H9 (cell line): Measurements from ENCODE around the gene UGT2B15. TPM values are rescaled to one million over a fixed set of nuclear protein-coding genes. Genes with fewer than 3 reads are reported as not detected.
A peak's percentile ranks its signal among the peaks of the same experiment; 100 is the strongest.
"Not testable (repeated sequence)": the region's sequence is repeated elsewhere in the genome, so short reads cannot be mapped to it uniquely, and the experiment has no call there.

Experiments used
- DNase-seq: peaks from one replicate; pipeline ENCODE4 v3.0.0-alpha.2; 2017
- H2AFZ ChIP-seq: one replicate; pipeline ENCODE4 v1.6.1; 2013; ENCODE audit warnings: mild to moderate bottlenecking, low read length, control low read depth, moderate library complexity
- H2AK5ac ChIP-seq: 2 replicates; pipeline ENCODE4 v1.6.1; 2013; ENCODE audit warnings: low read length, control low read depth, mixed read lengths; ENCODE audit not compliant: insufficient read length
- H2BK120ac ChIP-seq: one replicate; pipeline ENCODE4 v1.6.1; 2013; ENCODE audit warnings: low read depth, mild to moderate bottlenecking, low read length, control low read depth, inconsistent platforms; ENCODE audit not compliant: poor library complexity, severe bottlenecking
- H2BK12ac ChIP-seq: 2 replicates; pipeline ENCODE4 v1.6.1; 2013; ENCODE audit warnings: low read length, control low read depth, mixed read lengths, low read depth; ENCODE audit not compliant: insufficient read length
- H2BK15ac ChIP-seq: 2 replicates; pipeline ENCODE4 v1.6.1; 2013; ENCODE audit warnings: low read depth, low read length, control low read depth
- H2BK20ac ChIP-seq: one replicate; pipeline ENCODE4 v1.6.1; 2013; ENCODE audit warnings: low read depth, mild to moderate bottlenecking, low read length, control low read depth, inconsistent platforms; ENCODE audit not compliant: poor library complexity, severe bottlenecking
- H2BK5ac ChIP-seq: 2 replicates; pipeline ENCODE4 v1.6.1; 2013; ENCODE audit warnings: low read length, control low read depth, mixed read lengths; ENCODE audit not compliant: insufficient read length
- H3K14ac ChIP-seq: 2 replicates; pipeline ENCODE4 v1.6.1; 2013; ENCODE audit warnings: low read length, control low read depth; ENCODE audit not compliant: insufficient read depth
- H3K18ac ChIP-seq: 2 replicates; pipeline ENCODE4 v1.6.1; 2013; ENCODE audit warnings: low read depth, mild to moderate bottlenecking, mixed read lengths, low read length, control low read depth; ENCODE audit not compliant: insufficient read length
- H3K23ac ChIP-seq: 2 replicates; pipeline ENCODE4 v1.6.1; 2013; ENCODE audit warnings: low read length, control low read depth, mixed read lengths, low read depth; ENCODE audit not compliant: insufficient read length
- H3K23me2 ChIP-seq: 2 replicates; pipeline ENCODE4 v1.6.1; 2013; ENCODE audit warnings: low read depth, mild to moderate bottlenecking, mixed read lengths, low read length, control low read depth; ENCODE audit not compliant: insufficient read length, poor library complexity, severe bottlenecking
- H3K27ac ChIP-seq: 2 replicates; pipeline ENCODE4 v1.5.1; 2013; ENCODE audit warnings: low read length, control low read depth, mixed read lengths, low read depth; ENCODE audit not compliant: insufficient read length
- H3K27me3 ChIP-seq: 2 replicates; pipeline ENCODE4 v1.6.1; 2013; ENCODE audit warnings: low read length, control low read depth, inconsistent platforms; ENCODE audit not compliant: insufficient read depth
- H3K4ac ChIP-seq: 2 replicates; pipeline ENCODE4 v1.6.1; 2013; ENCODE audit warnings: low read depth, mild to moderate bottlenecking, control low read depth, inconsistent platforms, low read length, moderate library complexity
- H3K4me1 ChIP-seq: 2 replicates; pipeline ENCODE4 v1.6.1; 2013; ENCODE audit warnings: low read length, control low read depth, inconsistent platforms; ENCODE audit not compliant: insufficient read depth
- H3K4me2 ChIP-seq: 2 replicates; pipeline ENCODE4 v1.6.1; 2013; ENCODE audit warnings: low read length, control low read depth, mixed read lengths; ENCODE audit not compliant: insufficient read length, insufficient read depth
- H3K56ac ChIP-seq: 2 replicates; pipeline ENCODE4 v1.6.1; 2013; ENCODE audit warnings: low read depth, mild to moderate bottlenecking, mixed read lengths, low read length, control low read depth; ENCODE audit not compliant: insufficient read length
- H3K79me1 ChIP-seq: 2 replicates; pipeline ENCODE4 v1.6.1; 2013; ENCODE audit warnings: low read depth, mild to moderate bottlenecking, moderate library complexity, low read length, control low read depth, inconsistent platforms; ENCODE audit not compliant: insufficient read depth, poor library complexity, severe bottlenecking
- H3K79me2 ChIP-seq: 2 replicates; pipeline ENCODE4 v1.6.1; 2013; ENCODE audit warnings: low read length, control low read depth, inconsistent platforms; ENCODE audit not compliant: insufficient read depth
- H3K9ac ChIP-seq: 2 replicates; pipeline ENCODE4 v1.6.1; 2013; ENCODE audit warnings: low read length, control low read depth, mixed read lengths; ENCODE audit not compliant: insufficient read length; ENCODE audit errors: extremely low read depth
- H3K9me3 ChIP-seq: one replicate; pipeline ENCODE4 v1.6.1; 2013; ENCODE audit warnings: low read depth, low read length, inconsistent platforms; ENCODE audit not compliant: control insufficient read depth
- H3T11ph ChIP-seq: one replicate; pipeline ENCODE4 v1.6.1; 2013; ENCODE audit warnings: mild to moderate bottlenecking, low read length, control low read depth, inconsistent platforms
- H4K20me1 ChIP-seq: one replicate; pipeline ENCODE4 v1.6.1; 2013; ENCODE audit not compliant: control insufficient read depth, insufficient read length, insufficient read depth
- H4K5ac ChIP-seq: 2 replicates; pipeline ENCODE4 v1.6.1; 2013; ENCODE audit warnings: low read depth, mild to moderate bottlenecking, mixed read lengths, low read length, control low read depth; ENCODE audit not compliant: insufficient read length
- H4K8ac ChIP-seq: replicated peaks from 2 replicates; pipeline ENCODE4 v1.6.1; 2013; ENCODE audit warnings: low read length, control low read depth, mixed read lengths, low read depth; ENCODE audit not compliant: insufficient read length
- H4K91ac ChIP-seq: 2 replicates; pipeline ENCODE4 v1.6.1; 2013; ENCODE audit warnings: low read depth, mild to moderate bottlenecking, moderate library complexity, mixed read lengths, low read length, control low read depth; ENCODE audit not compliant: insufficient read length
- H3K27ac Mint-ChIP-seq, 3 experiments: 2 replicates in 2 of 3; 3 replicates in 1 of 3; pipeline ENCODE4 v1.8.0; 2020 to 2021; ENCODE audit warnings: mixed read lengths in 3 of 3, mild to moderate bottlenecking in 1 of 3, moderate library complexity in 1 of 3
- H3K27me3 Mint-ChIP-seq: 2 replicates; pipeline ENCODE4 v1.8.0; 2021; ENCODE audit warnings: low read depth, mild to moderate bottlenecking, moderate library complexity, mixed read lengths
- H3K36me3 Mint-ChIP-seq, 3 experiments: 2 replicates in 2 of 3; 3 replicates in 1 of 3; pipeline ENCODE4 v1.8.0; 2020 to 2021; ENCODE audit warnings: low read depth in 3 of 3, mixed read lengths in 3 of 3; ENCODE audit not compliant: insufficient read depth in 1 of 3
- H3K4me1 Mint-ChIP-seq, 2 experiments: 2 replicates each; pipeline ENCODE4 v1.8.0; 2020; ENCODE audit warnings: mixed read lengths in 2 of 2
- H3K4me3 Mint-ChIP-seq, 2 experiments: 2 replicates in 1 of 2; 3 replicates in 1 of 2; pipeline ENCODE4 v1.8.0; 2020 to 2021; ENCODE audit warnings: mild to moderate bottlenecking in 2 of 2, mixed read lengths in 2 of 2, moderate library complexity in 1 of 2
- H3K9me3 Mint-ChIP-seq, 2 experiments: 2 replicates in 1 of 2; 3 replicates in 1 of 2; pipeline ENCODE4 v1.8.0; 2020; ENCODE audit warnings: mild to moderate bottlenecking in 2 of 2, mixed read lengths in 2 of 2, moderate library complexity in 1 of 2
- WGBS: extraction: QIAGEN DNeasy Blood & Tissue Kit; methylation state at CpG from one replicate; pipeline ENCODE4 v1.1.7; 2013; ENCODE audit warnings: missing lambda C conversion rate, low lambda C conversion rate, mixed read lengths; ENCODE audit not compliant: insufficient read length; ENCODE audit errors: extremely low coverage; 5-methylcytosine and 5-hydroxymethylcytosine counted together
- total RNA-seq: library from RNA; stranded (reverse); gene quantifications from 2 replicates; pipeline ENCODE4 v1.2.1, GENCODE V29; 2021

Gene UGT2B15
- total RNA-seq, 1 experiment from 2014 or later, result not detected

GRCh38 chr4:68656445-68656973 is 13.9 kb downstream of the UGT2B15 start:
- H3K14ac ChIP-seq, H3K56ac ChIP-seq, H2AK5ac ChIP-seq, H3K27me3 ChIP-seq, H3K4me3 Mint-ChIP-seq, H4K91ac ChIP-seq, H3K9me3 Mint-ChIP-seq, H3K4me2 ChIP-seq, H3K23ac ChIP-seq, H4K8ac ChIP-seq, H3T11ph ChIP-seq, H3K79me1 ChIP-seq, H2BK20ac ChIP-seq, H3K9ac ChIP-seq, DNase-seq, H3K4me1 ChIP-seq, H4K20me1 ChIP-seq, H2BK15ac ChIP-seq, H3K27ac ChIP-seq, H3K18ac ChIP-seq, H4K5ac ChIP-seq, H3K27me3 Mint-ChIP-seq, H3K4ac ChIP-seq, H3K23me2 ChIP-seq, H3K79me2 ChIP-seq, H3K9me3 ChIP-seq, H2BK5ac ChIP-seq, H2BK12ac ChIP-seq: not testable (repeated sequence)
- Mint-ChIP-seq H3K4me1 (peaks cover 37 to 38% of the 10 kb centered on the region in 2 experiments), H3K27ac (peak overlapping the region; percentile 14 to 46 (median 17); a peak in 5 of 7 replicates), H3K36me3 (peaks cover 3 to 15% (median 4%) of the 10 kb centered on the region in 3 experiments; a peak in 6 of 7 replicates)
- whole genome bisulfite sequencing, result no CpG with 5 or more reads among the region's 2 CpGs
- H2AFZ ChIP-seq, result peak overlapping the region; percentile 85
- peak overlapping the region; percentile 48 for H2BK120ac ChIP-seq
